Measurements from ENCODE around the gene SPEN. TPM values are rescaled to one million over a fixed set of nuclear protein-coding genes. Genes with fewer than 3 reads are reported as not detected.
A peak's percentile ranks its signal among the peaks of the same experiment; 100 is the strongest.

Gene SPEN
- total and polyA plus RNA-seq, 2 experiments from 2014 or later: 14.9 to 43.6 TPM

- no peak overlapping the region for H3K27ac Mint-ChIP-seq
- no peaks in the 10 kb centered on the region for H3K9me3 Mint-ChIP-seq
- no peak for ATAC-seq
Observed at GRCh38 chr1:15953791-15954241, 106.3 kb downstream of the SPEN start.

More at GRCh38 chr1:15953791-15954241, 106.3 kb downstream of the SPEN start:
- Histone ChIP-seq H3K27ac (ENCODE audit: low read depth) (no peak overlapping the region), H3K79me2 (replicated peaks; ENCODE audit: insufficient read depth) (peaks cover 33% of the 10 kb centered on the region), H4K20me1 (replicated peaks; ENCODE audit: insufficient read depth) (peaks cover 3% of the 10 kb centered on the region), H3K4me3 (no peak overlapping the region), H3K9me2 (ENCODE audit: insufficient read depth) (no peaks in the 10 kb centered on the region), H3K27me3 (ENCODE audit: insufficient read depth) (no peaks in the 10 kb centered on the region), H3K4me2 (no peak overlapping the region; the same call in 1 of the 2 replicates), H2AFZ (no peak overlapping the region), H3F3A (replicated peaks; ENCODE audit: low read depth) (0 out of 2 replicates have a peak, but pooled peaks cover 3% of the 10 kb centered on the region), H3K4me1 (ENCODE audit: insufficient read depth) (peaks cover 38% of the 10 kb centered on the region), H3K36me3 (ENCODE audit: insufficient read depth) (no peaks in the 10 kb centered on the region)
- Mint-ChIP-seq H3K27me3 (ENCODE audit: insufficient read depth, low read depth, poor library complexity) (peaks cover 11% of the 10 kb centered on the region), H3K36me3 (ENCODE audit: low read depth) (peaks cover 4% of the 10 kb centered on the region; the same call in 1 of the 3 replicates), H3K4me3 (no peak overlapping the region), H3K4me1 (peaks cover 66% of the 10 kb centered on the region)
- TF ChIP-seq, protein P1, sequence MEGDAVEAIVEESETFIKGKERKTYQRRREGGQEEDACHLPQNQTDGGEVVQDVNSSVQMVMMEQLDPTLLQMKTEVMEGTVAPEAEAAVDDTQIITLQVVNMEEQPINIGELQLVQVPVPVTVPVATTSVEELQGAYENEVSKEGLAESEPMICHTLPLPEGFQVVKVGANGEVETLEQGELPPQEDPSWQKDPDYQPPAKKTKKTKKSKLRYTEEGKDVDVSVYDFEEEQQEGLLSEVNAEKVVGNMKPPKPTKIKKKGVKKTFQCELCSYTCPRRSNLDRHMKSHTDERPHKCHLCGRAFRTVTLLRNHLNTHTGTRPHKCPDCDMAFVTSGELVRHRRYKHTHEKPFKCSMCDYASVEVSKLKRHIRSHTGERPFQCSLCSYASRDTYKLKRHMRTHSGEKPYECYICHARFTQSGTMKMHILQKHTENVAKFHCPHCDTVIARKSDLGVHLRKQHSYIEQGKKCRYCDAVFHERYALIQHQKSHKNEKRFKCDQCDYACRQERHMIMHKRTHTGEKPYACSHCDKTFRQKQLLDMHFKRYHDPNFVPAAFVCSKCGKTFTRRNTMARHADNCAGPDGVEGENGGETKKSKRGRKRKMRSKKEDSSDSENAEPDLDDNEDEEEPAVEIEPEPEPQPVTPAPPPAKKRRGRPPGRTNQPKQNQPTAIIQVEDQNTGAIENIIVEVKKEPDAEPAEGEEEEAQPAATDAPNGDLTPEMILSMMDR (conservative IDR thresholded peaks at IDR 0.05; ENCODE audit: low read depth in 2 of 2): no peak
- no peak for TF ChIP-seq CREB1 (CRISPR knock-in tag; IDR thresholded peaks at IDR 0.05; ENCODE audit: low read depth)
- no peak for TF ChIP-seq ZNF331 (CRISPR knock-in tag; IDR thresholded peaks at IDR 0.05; ENCODE audit: low read depth)
- TF ChIP-seq ETS1 (IDR thresholded peaks at IDR 0.05): no peak
- no peak for TF ChIP-seq JUNB (IDR thresholded peaks at IDR 0.05; ENCODE audit: unreplicated experiment)
- no peak for TF ChIP-seq STAT1 (IDR thresholded peaks at IDR 0.05; ENCODE audit: unreplicated experiment)
- TF ChIP-seq NANOG (IDR thresholded peaks at IDR 0.05; ENCODE audit: borderline replicate concordance): no peak
- TF ChIP-seq ZNF114 (CRISPR knock-in tag; IDR thresholded peaks at IDR 0.05): no peak
- no peak for TF ChIP-seq ZNF462 (CRISPR knock-in tag; IDR thresholded peaks at IDR 0.05)
- no peak for TF ChIP-seq EZH2 (IDR thresholded peaks at IDR 0.05; ENCODE audit: low read depth, unreplicated experiment)
- no peak for TF ChIP-seq EZH2phosphoT487 (IDR thresholded peaks at IDR 0.05; ENCODE audit: unreplicated experiment)
- no peak for TF ChIP-seq REST (IDR thresholded peaks at IDR 0.05; ENCODE audit: unreplicated experiment)
- no peak for TF ChIP-seq POLR2AphosphoS5 (IDR thresholded peaks at IDR 0.05; ENCODE audit: low read depth)
- peak; percentile 30 for DNase-seq (ENCODE audit: low spot score)

Measured in GM23338 (cell line).